CD4-positive, alpha-beta memory T cell (primary cell): ENCODE results near the gene FGD4. TPM values are rescaled to one million over a fixed set of nuclear protein-coding genes. Genes with fewer than 3 reads are reported as not detected.

ENCODE experiments used
- CTCF ChIA-PET: fragments of 350-600 bp; sonication (Branson Sonifier 250); formaldehyde crosslinking; loops from one replicate; lab custom pipeline; 2021; ENCODE audit warnings: inconsistent platforms; ENCODE audit not compliant: partially characterized antibody; lab: Charles Lee
- POLR2A ChIA-PET: fragments of 350-600 bp; sonication (Branson Sonifier 250); formaldehyde crosslinking; loops from one replicate; lab custom pipeline; 2021; ENCODE audit not compliant: partially characterized antibody; lab: Charles Lee
- DNase-seq, 5 donors: peaks; one replicate each; pipeline versions ENCODE4 v3.0.0 to v3.0.0-alpha.2; 2020 to 2022; ENCODE audit warnings: mixed read lengths in 1 of 5
- H3K27ac ChIP-seq: one replicate; pipeline ENCODE4 v1.7.0; 2013; ENCODE audit warnings: low read depth, low read length
- H3K27me3 ChIP-seq: 2 replicates; pipeline ENCODE4 v1.7.0; 2013; ENCODE audit warnings: mild to moderate bottlenecking, low read length, moderate library complexity; ENCODE audit not compliant: insufficient read depth
- H3K36me3 ChIP-seq: 2 replicates; pipeline ENCODE4 v1.7.0; 2013; ENCODE audit warnings: mild to moderate bottlenecking, low read length, moderate library complexity; ENCODE audit not compliant: insufficient read depth
- H3K4me1 ChIP-seq: 2 replicates; pipeline ENCODE4 v1.7.0; 2013; ENCODE audit warnings: mild to moderate bottlenecking, low read length, moderate library complexity; ENCODE audit not compliant: insufficient read depth
- H3K4me3 ChIP-seq, 2 donors: one replicate each; pipeline ENCODE4 v1.7.0; 2013; ENCODE audit warnings: low read length in 2 of 2, mild to moderate bottlenecking in 1 of 2
- H3K9me3 ChIP-seq, 2 donors: one replicate each; pipeline ENCODE4 v1.7.0; 2013; ENCODE audit warnings: low read length in 2 of 2, control low read depth in 1 of 2; ENCODE audit not compliant: control insufficient read depth in 1 of 2
- H3K27ac Mint-ChIP-seq, 7 donors: one replicate each; pipeline ENCODE4 v1.8.0; 2020 to 2021; ENCODE audit warnings: mixed read lengths in 7 of 7, mild to moderate bottlenecking in 6 of 7, inconsistent platforms in 3 of 7, moderate library complexity in 3 of 7
- H3K27me3 Mint-ChIP-seq, 2 donors: one replicate each; pipeline ENCODE4 v1.8.0; 2020 to 2021; ENCODE audit warnings: mixed read lengths in 2 of 2
- H3K36me3 Mint-ChIP-seq, 2 donors: one replicate each; pipeline ENCODE4 v1.8.0; 2020 to 2021; ENCODE audit warnings: mixed read lengths in 2 of 2, inconsistent platforms in 1 of 2, mild to moderate bottlenecking in 1 of 2
- H3K4me1 Mint-ChIP-seq, 4 donors: one replicate each; pipeline ENCODE4 v1.8.0; 2020 to 2021; ENCODE audit warnings: mixed read lengths in 4 of 4, mild to moderate bottlenecking in 1 of 4
- H3K4me3 Mint-ChIP-seq, 8 donors: one replicate each; pipeline ENCODE4 v1.8.0; 2020 to 2021; ENCODE audit warnings: mixed read lengths in 8 of 8, mild to moderate bottlenecking in 7 of 8, moderate library complexity in 6 of 8, inconsistent platforms in 3 of 8
- H3K9me3 Mint-ChIP-seq, 8 donors: one replicate each; pipeline ENCODE4 v1.8.0; 2020 to 2021; ENCODE audit warnings: mixed read lengths in 8 of 8, mild to moderate bottlenecking in 5 of 8, inconsistent platforms in 3 of 8, moderate library complexity in 1 of 8
- intact Hi-C: fragments of 100-400 bp; cut with micrococcal nuclease; formaldehyde crosslinking; loops from one replicate; pipeline ENCODE4 v1.15.1; 2023
- polyA plus RNA-seq, 2 donors: library from polyadenylated mRNA; unstranded; fragments of 300-500 nt; fragmentation: Illumina TruSeq; gene quantifications; one replicate each; pipeline ENCODE4 v1.2.3, GENCODE V29; 2021
- total RNA-seq, 2 experiments: library from RNA; stranded (reverse); gene quantifications; one replicate each; pipeline ENCODE4 v1.2.3, GENCODE V29; 2021

FGD4 gene
- total and polyA plus RNA-seq, 4 experiments from 2014 or later: 0.23 to 0.47 (median 0.34) TPM; not detected in 1

- Mint-ChIP-seq H3K4me3 (no peak overlapping the region), H3K4me1 (peaks cover 19 to 42% (median 29%) of the 10 kb centered on the region in 4 donors), H3K36me3 (peaks cover 0 to 10% of the 10 kb centered on the region in 2 donors), H3K27me3 (no peaks in the 10 kb centered on the region), H3K9me3 (peaks cover 0 to 2% (median 0%) of the 10 kb centered on the region in 8 donors), H3K27ac (no peak overlapping the region)
- intact Hi-C loops: no loop called here
- no peak for DNase-seq
- H3K36me3 ChIP-seq: no peaks in the 10 kb centered on the region
- H3K9me3 ChIP-seq: no peaks in the 10 kb centered on the region
- no peaks in the 10 kb centered on the region for H3K27me3 ChIP-seq
- no peak overlapping the region for H3K27ac ChIP-seq
- H3K4me3 ChIP-seq: no peak overlapping the region
- CTCF ChIA-PET: interaction anchor here (1.0 to 1.5 kb wide), 2 partner anchors 9 to 585 kb away, joined by 3 read pairs; no protein-coding TSS in a partner anchor
- H3K4me1 ChIP-seq: peaks cover 5% of the 10 kb centered on the region
- POLR2A ChIA-PET: no interaction called here
These were observed 293.0 kb downstream of the FGD4 start for GRCh38 chr12:32692358-32692757.

- H3K27me3 ChIP-seq: no peaks in the 10 kb centered on the region
- H3K9me3 Mint-ChIP-seq: peaks cover 0 to 2% (median 0%) of the 10 kb centered on the region in 8 donors
- ChIA-PET CTCF (no interaction called here), POLR2A (no interaction called here)
- H3K9me3 ChIP-seq: no peaks in the 10 kb centered on the region
- H3K27ac Mint-ChIP-seq: no peak overlapping the region
- peaks cover 0 to 10% of the 10 kb centered on the region in 2 donors for H3K36me3 Mint-ChIP-seq
- H3K4me1 ChIP-seq: peaks cover 3% of the 10 kb centered on the region
- H3K27me3 Mint-ChIP-seq: no peaks in the 10 kb centered on the region
- no peak for DNase-seq
- H3K27ac ChIP-seq: no peak overlapping the region
- no peaks in the 10 kb centered on the region for H3K36me3 ChIP-seq
- H3K4me3 Mint-ChIP-seq: no peak overlapping the region
- no peak overlapping the region for H3K4me3 ChIP-seq
- peaks cover 19 to 41% (median 30%) of the 10 kb centered on the region in 4 donors for H3K4me1 Mint-ChIP-seq
- intact Hi-C loops: no loop called here
These were observed 293.7 kb downstream of the FGD4 start for GRCh38 chr12:32693036-32693435.
